H1 (cell line): ENCODE data around the gene SNAP29. TPM values are rescaled to one million over a fixed set of nuclear protein-coding genes. Genes with fewer than 3 reads are reported as not detected.

Source experiments
- CTCF ChIA-PET: fragments of 300-600 bp; sonication (Branson Sonifier 250); formaldehyde crosslinking; loops from one replicate; lab custom pipeline; 2021; ENCODE audit not compliant: partially characterized antibody; lab: Charles Lee
- POLR2A ChIA-PET: fragments of 300-600 bp; sonication (Branson Sonifier 250); formaldehyde crosslinking; loops from one replicate; lab custom pipeline; 2021; ENCODE audit warnings: inconsistent platforms; ENCODE audit not compliant: partially characterized antibody; lab: Charles Lee
- DNase-seq, 2 experiments: peaks; one replicate each; pipeline versions ENCODE4 v3.0.0 to v3.0.0-alpha.2; 2010 to 2022; ENCODE audit warnings: low spot score in 2 of 2, low read depth in 1 of 2, mixed read lengths in 1 of 2
- FAIRE-seq: peaks from 2 replicates; lab custom pipeline; 2011; peaks lifted over from hg19 to GRCh38; lab: Jason Lieb, UNC
- H2AFZ ChIP-seq: 2 replicates; pipeline ENCODE4 v1.8.1; 2012; ENCODE audit warnings: low read length, inconsistent platforms
- H2AK5ac ChIP-seq: 2 replicates; pipeline ENCODE4 v1.6.1; 2013; ENCODE audit warnings: low read depth, low read length
- H2BK120ac ChIP-seq: replicated peaks from 2 replicates; pipeline ENCODE3; 2013; ENCODE audit warnings: low read depth, low read length, inconsistent platforms
- H2BK12ac ChIP-seq: 2 replicates; pipeline ENCODE4 v1.6.1; 2013; ENCODE audit warnings: low read depth, low read length
- H2BK15ac ChIP-seq: 2 replicates; pipeline ENCODE4 v1.6.1; 2013; ENCODE audit warnings: low read length
- H2BK20ac ChIP-seq: 2 replicates; pipeline ENCODE4 v1.6.1; 2013; ENCODE audit warnings: low read length
- H2BK5ac ChIP-seq: 2 replicates; pipeline ENCODE4 v1.6.1; 2013; ENCODE audit warnings: low read depth, low read length
- H3K14ac ChIP-seq: 2 replicates; pipeline ENCODE4 v1.6.1; 2013; ENCODE audit warnings: inconsistent platforms; ENCODE audit not compliant: insufficient read length
- H3K18ac ChIP-seq: 2 replicates; pipeline ENCODE4 v1.6.1; 2013; ENCODE audit warnings: low read length; ENCODE audit errors: extremely low read depth
- H3K23ac ChIP-seq: 2 replicates; pipeline ENCODE4 v1.6.1; 2013; ENCODE audit warnings: inconsistent platforms; ENCODE audit not compliant: insufficient read length
- H3K23me2 ChIP-seq: 2 replicates; pipeline ENCODE4 v1.6.1; 2013; ENCODE audit warnings: low read depth, low read length
- H3K27ac ChIP-seq: 2 replicates; pipeline ENCODE4 v1.6.1; 2011; ENCODE audit warnings: low read depth, low read length, inconsistent platforms
- H3K27me3 ChIP-seq, 4 experiments: replicated peaks in 1 of 4; 1 replicate in 1 of 4; 2 replicates in 3 of 4; pipeline versions ENCODE4 v1.6.1 to v1.8.1; 2011 to 2013; ENCODE audit warnings: low read length in 3 of 4, mild to moderate bottlenecking in 3 of 4, inconsistent platforms in 2 of 4, mixed read lengths in 2 of 4, moderate library complexity in 1 of 4; ENCODE audit not compliant: control insufficient read depth in 3 of 4, insufficient read depth in 3 of 4; ENCODE audit errors: extremely low read depth in 1 of 4
- H3K36me3 ChIP-seq, 4 experiments: 2 replicates each; pipeline versions ENCODE4 v1.6.1 to v1.8.1; 2011 to 2013; ENCODE audit warnings: mild to moderate bottlenecking in 4 of 4, low read length in 3 of 4, moderate library complexity in 2 of 4, control low read depth in 1 of 4, inconsistent platforms in 1 of 4; ENCODE audit not compliant: insufficient read depth in 4 of 4, control insufficient read depth in 2 of 4
- H3K4ac ChIP-seq: replicated peaks from 2 replicates; pipeline ENCODE3; 2013; ENCODE audit warnings: low read length, low read depth, mixed read lengths, inconsistent platforms; ENCODE audit not compliant: insufficient read length
- H3K4me1 ChIP-seq, 4 experiments: replicated peaks in 1 of 4; 1 replicate in 1 of 4; 2 replicates in 3 of 4; pipeline versions ENCODE4 v1.6.1 to v1.8.1; 2011 to 2013; ENCODE audit warnings: low read length in 3 of 4, inconsistent platforms in 2 of 4, mixed read lengths in 1 of 4; ENCODE audit not compliant: insufficient read depth in 4 of 4, control insufficient read depth in 3 of 4
- H3K4me2 ChIP-seq, 2 experiments: 2 replicates each; pipeline versions ENCODE4 v1.6.1 to v1.8.1; 2011 to 2013; ENCODE audit warnings: low read depth in 2 of 2, low read length in 2 of 2, control low read depth in 1 of 2, inconsistent platforms in 1 of 2, mild to moderate bottlenecking in 1 of 2; ENCODE audit not compliant: insufficient read depth in 1 of 2
- H3K4me3 ChIP-seq, 4 experiments: fragments of 200-600, 300-600 bp in 1 of 4; sonication (generic), shearing (Covaris generic), sonication (Bioruptor Twin) in 1 of 4; 2 replicates each; pipeline versions ENCODE4 v1.5.1 to v1.8.1; 2011 to 2016; ENCODE audit warnings: low read length in 4 of 4, low read depth in 3 of 4, control low read depth in 2 of 4, inconsistent platforms in 2 of 4, mild to moderate bottlenecking in 2 of 4, mixed read lengths in 1 of 4, moderate library complexity in 1 of 4; ENCODE audit not compliant: insufficient read depth in 2 of 4; ENCODE audit errors: extremely low read depth in 1 of 4
- H3K56ac ChIP-seq: replicated peaks from 2 replicates; pipeline ENCODE3; 2013; ENCODE audit warnings: low read depth, mild to moderate bottlenecking, mixed read lengths, low read length, inconsistent platforms; ENCODE audit not compliant: insufficient read length
- H3K79me1 ChIP-seq: 2 replicates; pipeline ENCODE4 v1.6.1; 2013; ENCODE audit warnings: low read depth, low read length, control low read depth
- H3K79me2 ChIP-seq, 2 experiments: 2 replicates each; pipeline versions ENCODE4 v1.6.1 to v1.8.1; 2012 to 2013; ENCODE audit warnings: low read length in 2 of 2, mild to moderate bottlenecking in 2 of 2, inconsistent platforms in 1 of 2; ENCODE audit not compliant: insufficient read depth in 2 of 2, control insufficient read depth in 1 of 2
- H3K9ac ChIP-seq, 4 experiments: replicated peaks in 1 of 4; 1 replicate in 1 of 4; 2 replicates in 3 of 4; pipeline versions ENCODE4 v1.6.1 to v1.8.1; 2011 to 2013; ENCODE audit warnings: low read depth in 3 of 4, low read length in 3 of 4, control low read depth in 2 of 4, mild to moderate bottlenecking in 2 of 4, moderate library complexity in 2 of 4, inconsistent platforms in 1 of 4; ENCODE audit errors: extremely low read depth in 1 of 4
- H3K9me3 ChIP-seq, 2 experiments: 2 replicates each; pipeline versions ENCODE4 v1.6.1 to v1.8.1; 2012 to 2013; ENCODE audit warnings: mild to moderate bottlenecking in 2 of 2, moderate library complexity in 2 of 2, control low read depth in 1 of 2, inconsistent platforms in 1 of 2, low read depth in 1 of 2, low read length in 1 of 2, mixed read lengths in 1 of 2; ENCODE audit not compliant: insufficient read depth in 2 of 2
- H4K20me1 ChIP-seq, 2 experiments: replicated peaks in 1 of 2; 2 replicates each; pipeline versions ENCODE3 to v1.8.1; 2011 to 2013; ENCODE audit warnings: inconsistent platforms in 2 of 2, low read length in 2 of 2, mild to moderate bottlenecking in 1 of 2; ENCODE audit not compliant: insufficient read depth in 2 of 2, control insufficient read depth in 1 of 2
- H4K5ac ChIP-seq: 2 replicates; pipeline ENCODE4 v1.6.1; 2013; ENCODE audit warnings: low read length, low read depth, mixed read lengths, inconsistent platforms; ENCODE audit not compliant: insufficient read length
- H4K8ac ChIP-seq: 2 replicates; pipeline ENCODE4 v1.8.0; 2013; ENCODE audit warnings: mild to moderate bottlenecking, moderate library complexity, low read length, inconsistent platforms; ENCODE audit not compliant: insufficient read depth; ENCODE audit errors: extremely low read depth
- H4K91ac ChIP-seq: replicated peaks from 2 replicates; pipeline ENCODE3; 2013; ENCODE audit warnings: low read length, mixed read lengths, inconsistent platforms; ENCODE audit not compliant: insufficient read length
- NANOG ChIP-seq: IDR thresholded peaks from 2 replicates; pipeline ENCODE4 v1.6.1; 2011; ENCODE audit warnings: low read length, low read depth, mild to moderate bottlenecking, inconsistent platforms; ENCODE audit not compliant: insufficient read depth, poor library complexity, severe bottlenecking
- NRF1 ChIP-seq: IDR thresholded peaks from 2 replicates; pipeline ENCODE4 v1.6.1; 2011; ENCODE audit warnings: mild to moderate bottlenecking, low read depth, low read length, improper control_type of control experiment
- POU5F1 ChIP-seq: IDR thresholded peaks from 2 replicates; pipeline ENCODE4 v1.6.1; 2011; ENCODE audit warnings: low read depth, mild to moderate bottlenecking, low read length, moderate library complexity
- RAD21 ChIP-seq, 2 experiments: IDR thresholded peaks in 1 of 2; conservative IDR thresholded peaks in 1 of 2; 2 replicates each; pipeline ENCODE4 v1.6.1; 2011; ENCODE audit warnings: low read depth in 2 of 2, low read length in 2 of 2, improper control_type of control experiment in 1 of 2, inconsistent platforms in 1 of 2, mild to moderate bottlenecking in 1 of 2, moderate library complexity in 1 of 2
- RBBP5 ChIP-seq: IDR thresholded peaks from 2 replicates; pipeline ENCODE4 v1.7.1; 2012; ENCODE audit warnings: low read depth, mild to moderate bottlenecking, inconsistent platforms, low read length, moderate library complexity, borderline replicate concordance
- SIN3A ChIP-seq, 2 experiments: IDR thresholded peaks in 1 of 2; conservative IDR thresholded peaks in 1 of 2; 2 replicates each; pipeline ENCODE4 v1.6.1; 2011 to 2012; ENCODE audit warnings: low read length in 2 of 2, improper control_type of control experiment in 1 of 2, low read depth in 1 of 2, mild to moderate bottlenecking in 1 of 2
- SIX5 ChIP-seq: IDR thresholded peaks from 2 replicates; pipeline ENCODE4 v1.6.1; 2011; ENCODE audit warnings: mild to moderate bottlenecking, low read depth, low read length
- SRF ChIP-seq: IDR thresholded peaks from 2 replicates; pipeline ENCODE4 v1.6.1; 2011; ENCODE audit warnings: mild to moderate bottlenecking, low read depth, low read length, moderate library complexity
- USF2 ChIP-seq: IDR thresholded peaks from 2 replicates; pipeline ENCODE4 v1.6.1; 2011; ENCODE audit warnings: low read length, improper control_type of control experiment
- WGBS, 2 experiments: shearing (Covaris generic) in 1 of 2; methylation state at CpG; one replicate each; pipeline versions ENCODE4 v1.1.6 to v1.1.7; 2013 to 2015; ENCODE audit warnings: low lambda C conversion rate in 2 of 2, mixed read lengths in 2 of 2, inconsistent platforms in 1 of 2, low coverage in 1 of 2, missing lambda C conversion rate in 1 of 2; ENCODE audit not compliant: insufficient replicate concordance in 2 of 2, insufficient coverage in 1 of 2, insufficient read length in 1 of 2; ENCODE audit errors: extremely low coverage in 1 of 2, missing lambda C conversion rate in 1 of 2; 5-methylcytosine and 5-hydroxymethylcytosine counted together
- polyA plus RNA-seq, 7 experiments: library from polyadenylated mRNA; depleted of rRNA in 3 of 7; stranded (reverse) in 5 of 7; unstranded in 2 of 7; fragments of >200 nt in 5 of 7; fragments of 200-250 nt in 2 of 7; gene quantifications; 1 replicate in 5 of 7; 2 replicates in 1 of 7; 4 replicates in 1 of 7; pipeline versions ENCODE4 v1.2.1 to v1.2.3, GENCODE V29; 2011 to 2013; ENCODE audit warnings: missing spikeins in 2 of 7, mixed read lengths in 2 of 7
- total RNA-seq: library from RNA; stranded (reverse); fragmentation: NEBNext Ultra II Directional; extraction: Animal tissue kit (Norgen Biotek cat#: 25700); gene quantifications from 2 replicates; pipeline ENCODE4 v1.2.1, GENCODE V29; 2021

Gene SNAP29
- total and polyA plus RNA-seq, 2 of the 8 experiments (the other 6 are each of a cell fraction or from before 2014, with no cell fraction given) = 11.8 to 15.0 TPM

- H2BK120ac ChIP-seq = no peak overlapping the region
- H3K27me3 ChIP-seq = no peaks in the 10 kb centered on the region
- no peak overlapping the region for H3K4me3 ChIP-seq
- H2BK12ac ChIP-seq = no peak overlapping the region
- no peak overlapping the region for H3K4ac ChIP-seq
- peaks cover 0 to 6% of the 10 kb centered on the region in 2 experiments; a peak in 1 of 4 replicates for H3K79me2 ChIP-seq
- H2BK5ac ChIP-seq = no peak overlapping the region
- no peak overlapping the region for H4K8ac ChIP-seq
- ChIA-PET CTCF (no interaction called here), POLR2A (no interaction called here)
- H4K20me1 ChIP-seq = peaks cover 0 to 1% of the 10 kb centered on the region in 2 experiments
- H3K9me3 ChIP-seq = no peaks in the 10 kb centered on the region
- no peak overlapping the region for H3K27ac ChIP-seq
- H2AFZ ChIP-seq = no peak overlapping the region
- H3K56ac ChIP-seq = no peak overlapping the region
- H2BK15ac ChIP-seq = no peak overlapping the region
- 85% methylated on average over 5 of the region's 5 CpGs; no CpG with 5 or more reads in 1 of the 2 experiments for WGBS, 2 experiments
- no peak overlapping the region for H3K14ac ChIP-seq
- H3K79me1 ChIP-seq = peaks cover 3% of the 10 kb centered on the region; the same call in 1 of the 2 replicates
- DNase-seq (no peak), FAIRE-seq (no peak)
- no peak overlapping the region for H2BK20ac ChIP-seq
- no peak overlapping the region for H3K18ac ChIP-seq
- no peaks in the 10 kb centered on the region for H3K36me3 ChIP-seq
- no peak overlapping the region for H3K4me2 ChIP-seq
- H4K5ac ChIP-seq = no peak overlapping the region
- H3K4me1 ChIP-seq = peaks cover 1 to 11% (median 6%) of the 10 kb centered on the region in 4 experiments; a peak in 4 of 7 replicates
- H3K23me2 ChIP-seq = no peaks in the 10 kb centered on the region
- no peak overlapping the region for H2AK5ac ChIP-seq
- H3K23ac ChIP-seq = no peak overlapping the region
- no peak overlapping the region for H3K9ac ChIP-seq
- H4K91ac ChIP-seq = no peak overlapping the region
- TF ChIP-seq USF2 (no peak), NANOG (no peak), NRF1 (no peak), SIX5 (no peak), SRF (no peak), SIN3A (conservative IDR thresholded peaks at IDR 0.05 in 1 of 2, IDR thresholded peaks at IDR 0.05 in 1 of 2; ENCODE audit: low read depth in 1 of 2, low read length in 2 of 2) (no peak), RBBP5 (no peak), RAD21 (IDR thresholded peaks at IDR 0.05 in 1 of 2, conservative IDR thresholded peaks at IDR 0.05 in 1 of 2; ENCODE audit: low read depth in 2 of 2, low read length in 2 of 2) (no peak), POU5F1 (no peak)
Measured at GRCh38 chr22:20844055-20845037, 14.5 kb upstream of the SNAP29 start.
